ENCODE results near the gene SP3.

Gene SP3

GRCh38 chr2:173990970-173991819 is 26.0 kb upstream of the SP3 start:
- no peak for DNase-seq (ENCODE audit: low spot score)

GRCh38 chr2:173990245-173990644 is 25.1 kb upstream of the SP3 start:
- DNase-seq (ENCODE audit: low spot score), result no peak
- in situ Hi-C loops (cut with MboI; ENCODE audit: low sequenced_read_pairs, unreplicated experiment), result no loop called here
- no peak for TF ChIP-seq CTCF (IDR thresholded peaks at IDR 0.05; ENCODE audit: borderline replicate concordance, control extremely low read depth, extremely low read depth, insufficient read depth, missing control alignments)

More at GRCh38 chr2:173990970-173991819, 26.0 kb upstream of the SP3 start:
- TF ChIP-seq CTCF (IDR thresholded peaks at IDR 0.05; ENCODE audit: borderline replicate concordance, control extremely low read depth, extremely low read depth, insufficient read depth, missing control alignments), result no peak
- in situ Hi-C loops (cut with MboI; ENCODE audit: low sequenced_read_pairs, unreplicated experiment), result no loop called here

GRCh38 chr2:173989884-173990215 is 24.7 kb upstream of the SP3 start:
- DNase-seq (ENCODE audit: low spot score), result no peak
- in situ Hi-C loops (cut with MboI; ENCODE audit: low sequenced_read_pairs, unreplicated experiment), result no loop called here

GRCh38 chr2:173989160-173989883 is 24.1 kb upstream of the SP3 start:
- no peak for DNase-seq (ENCODE audit: low spot score)
- in situ Hi-C loops (cut with MboI; ENCODE audit: low sequenced_read_pairs, unreplicated experiment), result no loop called here
- no peak for TF ChIP-seq CTCF (IDR thresholded peaks at IDR 0.05; ENCODE audit: borderline replicate concordance, control extremely low read depth, extremely low read depth, insufficient read depth, missing control alignments)

More at GRCh38 chr2:173989884-173990215, 24.7 kb upstream of the SP3 start:
- TF ChIP-seq CTCF (IDR thresholded peaks at IDR 0.05; ENCODE audit: borderline replicate concordance, control extremely low read depth, extremely low read depth, insufficient read depth, missing control alignments), result no peak

GRCh38 chr2:173986805-173987204 is 21.6 kb upstream of the SP3 start:
- TF ChIP-seq CTCF (IDR thresholded peaks at IDR 0.05; ENCODE audit: borderline replicate concordance, control extremely low read depth, extremely low read depth, insufficient read depth, missing control alignments), result no peak
- DNase-seq (ENCODE audit: low spot score), result no peak
- in situ Hi-C loops (cut with MboI; ENCODE audit: low sequenced_read_pairs, unreplicated experiment), result no loop called here

- in situ Hi-C loops (cut with MboI; ENCODE audit: low sequenced_read_pairs, unreplicated experiment), result no loop called here
- no peak for TF ChIP-seq CTCF (IDR thresholded peaks at IDR 0.05; ENCODE audit: borderline replicate concordance, control extremely low read depth, extremely low read depth, insufficient read depth, missing control alignments)
- DNase-seq (ENCODE audit: low spot score), result no peak
Measured at GRCh38 chr2:173985605-173985992, 20.4 kb upstream of the SP3 start.
